Endothelial cell (in vitro differentiated cells): ENCODE data around the gene R3HDM2. TPM values are rescaled to one million over a fixed set of nuclear protein-coding genes. Genes with fewer than 3 reads are reported as not detected.

ENCODE experiments used
- DNase-seq: peaks from one replicate; pipeline ENCODE4 v3.0.0; 2021; ENCODE audit warnings: low spot score
- H3K27ac Mint-ChIP-seq: one replicate; pipeline ENCODE4 v1.8.0; 2021; ENCODE audit warnings: mixed read lengths, inconsistent platforms; ENCODE audit not compliant: unreplicated experiment
- H3K27me3 Mint-ChIP-seq: one replicate; pipeline ENCODE4 v1.8.0; 2021; ENCODE audit warnings: mild to moderate bottlenecking, moderate library complexity, mixed read lengths, inconsistent platforms; ENCODE audit not compliant: unreplicated experiment
- H3K36me3 Mint-ChIP-seq: one replicate; pipeline ENCODE4 v1.8.0; 2021; ENCODE audit warnings: mild to moderate bottlenecking, low read depth, mixed read lengths, inconsistent platforms; ENCODE audit not compliant: unreplicated experiment
- H3K4me1 Mint-ChIP-seq: one replicate; pipeline ENCODE4 v1.8.0; 2021; ENCODE audit warnings: mild to moderate bottlenecking, mixed read lengths, inconsistent platforms; ENCODE audit not compliant: unreplicated experiment
- H3K4me3 Mint-ChIP-seq: one replicate; pipeline ENCODE4 v1.8.0; 2021; ENCODE audit warnings: mild to moderate bottlenecking, mixed read lengths, inconsistent platforms; ENCODE audit not compliant: unreplicated experiment
- H3K9me3 Mint-ChIP-seq: one replicate; pipeline ENCODE4 v1.8.0; 2021; ENCODE audit warnings: mixed read lengths, inconsistent platforms; ENCODE audit not compliant: unreplicated experiment
- CTCF ChIP-seq: fragments of 200-600 bp; sonication (generic); IDR thresholded peaks from one replicate; pipeline ENCODE4 v1.5.0; 2021; ENCODE audit warnings: antibody characterized with exemption; ENCODE audit not compliant: unreplicated experiment
- total RNA-seq: library from RNA; stranded (reverse); fragmentation: NEBNext Ultra II Directional; extraction: Animal tissue kit (Norgen Biotek cat#: 25700); gene quantifications from one replicate; pipeline ENCODE4 v1.2.1, GENCODE V29; 2021; ENCODE audit not compliant: unreplicated experiment

The R3HDM2 gene
- total RNA-seq, 1 donor from 2014 or later: 39.4 TPM

DNA sequence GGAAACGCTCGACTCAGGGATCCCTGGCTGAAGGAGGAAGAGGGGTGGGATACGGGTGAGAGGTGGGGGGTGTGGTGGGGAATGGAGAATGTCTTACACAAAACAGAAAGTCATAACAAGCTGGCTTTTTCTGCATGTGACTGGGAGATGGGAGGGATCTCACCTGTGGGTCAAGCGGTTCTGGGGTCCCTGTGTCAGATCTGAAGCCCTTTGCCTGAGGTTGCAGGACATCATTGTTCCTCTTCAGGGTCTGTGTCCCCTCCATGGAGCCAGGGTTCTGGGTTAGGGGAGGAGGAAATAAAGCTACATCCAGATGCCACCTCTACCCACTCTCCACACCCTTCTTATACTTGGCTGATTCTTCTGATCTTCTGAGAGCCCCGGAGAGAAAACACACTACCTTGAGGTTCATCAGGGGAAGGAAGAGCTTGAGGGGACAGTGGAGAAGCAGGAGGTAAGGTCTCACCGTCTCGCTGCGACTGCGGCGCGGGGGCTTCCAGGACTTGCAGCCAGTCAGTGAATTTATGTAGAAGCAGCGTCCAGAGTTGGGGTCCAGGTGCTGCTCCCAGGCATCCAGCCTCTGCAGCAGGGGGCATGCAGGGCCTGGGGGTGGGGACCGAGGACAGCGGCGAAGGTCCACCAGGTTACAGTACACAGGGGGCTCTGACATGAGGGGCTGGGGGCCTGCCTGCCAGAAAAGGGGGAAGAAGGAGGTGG is 46.3 kb upstream of the R3HDM2 start:
- Mint-ChIP-seq H3K4me1 (peaks cover 61% of the 10 kb centered on the region), H3K27ac (peak overlapping the region; percentile 91), H3K27me3 (peaks cover 30% of the 10 kb centered on the region), H3K9me3 (no peaks in the 10 kb centered on the region), H3K4me3 (peak overlapping the region; percentile 91), H3K36me3 (peaks cover 33% of the 10 kb centered on the region)
- DNase-seq: no peak
- TF ChIP-seq CTCF: no peak

DNA sequence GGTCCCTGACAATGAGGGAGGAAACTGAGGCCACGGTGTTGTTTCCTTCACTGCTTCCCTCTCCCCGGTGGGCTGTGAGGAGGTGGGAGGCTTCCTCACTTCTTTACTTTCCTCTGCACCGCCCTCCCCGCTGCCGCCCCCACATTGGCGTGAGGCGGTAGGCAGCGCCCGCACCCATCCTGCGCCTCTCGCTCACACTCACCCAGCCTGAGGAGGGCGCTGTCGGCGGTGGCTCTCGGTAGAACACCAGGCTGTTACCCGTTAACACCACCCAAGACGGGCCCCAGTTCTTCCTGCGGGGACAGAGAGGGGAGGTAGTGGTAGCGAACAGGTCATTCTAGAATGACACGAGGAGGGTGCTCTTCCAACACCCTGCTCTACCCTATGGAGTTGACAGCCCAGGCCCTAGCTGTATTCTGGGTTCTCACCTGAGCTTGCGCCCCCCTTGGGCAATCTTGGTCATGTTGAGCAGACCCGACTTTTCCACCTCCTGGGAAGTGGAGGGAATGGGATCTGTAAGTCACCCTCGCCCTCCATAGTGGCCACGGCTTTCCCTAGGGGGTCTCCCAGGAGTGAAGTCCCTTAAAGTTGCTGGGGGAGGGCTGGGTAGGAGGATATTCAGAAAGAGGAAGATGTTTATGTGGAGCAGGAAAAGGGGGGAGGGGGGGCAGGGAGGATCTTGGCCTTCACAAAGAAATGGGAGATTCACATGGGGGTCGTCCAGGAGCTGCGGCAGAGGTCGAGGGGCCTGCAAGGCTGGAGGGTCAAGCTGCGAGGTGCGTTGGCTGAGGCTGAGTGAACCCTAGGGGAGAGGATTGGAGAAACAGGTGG is 45.5 kb upstream of the R3HDM2 start:
- peak overlapping the region; percentile 91 for H3K27ac Mint-ChIP-seq
- peak; percentile 63 for DNase-seq
- peaks cover 55% of the 10 kb centered on the region for H3K4me1 Mint-ChIP-seq
- peaks cover 33% of the 10 kb centered on the region for H3K36me3 Mint-ChIP-seq
- no peaks in the 10 kb centered on the region for H3K9me3 Mint-ChIP-seq
- peaks cover 26% of the 10 kb centered on the region for H3K27me3 Mint-ChIP-seq
- peak; percentile 37 for TF ChIP-seq CTCF
- peak overlapping the region; percentile 91 for H3K4me3 Mint-ChIP-seq

- Mint-ChIP-seq H3K4me3 (peak overlapping the region; percentile 90), H3K4me1 (peaks cover 50% of the 10 kb centered on the region), H3K27me3 (peaks cover 26% of the 10 kb centered on the region), H3K9me3 (no peaks in the 10 kb centered on the region), H3K36me3 (peaks cover 33% of the 10 kb centered on the region), H3K27ac (no peak overlapping the region)
- DNase-seq: peak; percentile 55
- no peak for TF ChIP-seq CTCF
Measured at GRCh38 chr12:57475271-57476161, 44.7 kb upstream of the R3HDM2 start.

GRCh38 chr12:57474862-57475261 is 44.0 kb upstream of the R3HDM2 start:
- Mint-ChIP-seq H3K36me3 (peaks cover 33% of the 10 kb centered on the region), H3K4me1 (peaks cover 45% of the 10 kb centered on the region), H3K4me3 (peak overlapping the region; percentile 85), H3K27ac (peak overlapping the region; percentile 55), H3K9me3 (no peaks in the 10 kb centered on the region), H3K27me3 (peaks cover 27% of the 10 kb centered on the region)
- TF ChIP-seq CTCF: no peak
- no peak for DNase-seq
